ENCODE data around the gene ST8SIA5.

DNA sequence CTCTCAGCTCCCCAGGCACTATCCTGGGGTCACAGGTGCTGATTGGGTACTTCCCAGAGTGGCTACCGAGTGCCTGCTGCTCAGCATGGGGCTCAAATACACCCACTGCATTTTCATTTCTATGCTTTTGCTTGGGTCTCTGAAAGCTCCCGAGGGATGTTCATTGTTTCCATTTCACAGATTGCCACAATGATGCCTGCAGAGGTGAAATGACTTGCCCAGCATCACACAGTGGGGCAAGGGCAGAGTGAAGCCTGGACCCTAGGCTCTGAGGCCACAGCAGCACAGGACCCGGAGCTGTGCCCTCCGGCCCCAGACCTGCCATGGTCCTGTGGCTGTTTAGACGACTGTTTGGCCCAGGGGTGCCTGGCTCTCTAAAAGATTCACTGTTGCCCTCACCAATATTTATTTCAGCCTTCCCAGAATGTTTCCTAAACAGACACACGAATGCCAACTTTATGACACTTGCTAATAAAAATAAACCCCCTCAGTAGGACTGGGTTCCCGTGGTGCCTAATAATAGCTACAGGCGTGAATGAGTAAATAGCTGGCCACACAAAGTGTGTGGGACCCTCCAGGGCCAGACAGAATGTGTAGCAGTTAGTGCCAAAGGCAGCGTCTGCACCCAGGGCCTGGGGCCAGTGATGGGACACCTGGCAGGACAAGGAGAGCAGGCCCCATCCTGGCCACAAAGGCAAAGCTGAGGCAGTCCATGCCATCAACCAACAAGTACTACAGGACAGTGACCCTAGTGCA is 11.5 kb upstream of the ST8SIA5 start:
- TF ChIP-seq, protein P1, sequence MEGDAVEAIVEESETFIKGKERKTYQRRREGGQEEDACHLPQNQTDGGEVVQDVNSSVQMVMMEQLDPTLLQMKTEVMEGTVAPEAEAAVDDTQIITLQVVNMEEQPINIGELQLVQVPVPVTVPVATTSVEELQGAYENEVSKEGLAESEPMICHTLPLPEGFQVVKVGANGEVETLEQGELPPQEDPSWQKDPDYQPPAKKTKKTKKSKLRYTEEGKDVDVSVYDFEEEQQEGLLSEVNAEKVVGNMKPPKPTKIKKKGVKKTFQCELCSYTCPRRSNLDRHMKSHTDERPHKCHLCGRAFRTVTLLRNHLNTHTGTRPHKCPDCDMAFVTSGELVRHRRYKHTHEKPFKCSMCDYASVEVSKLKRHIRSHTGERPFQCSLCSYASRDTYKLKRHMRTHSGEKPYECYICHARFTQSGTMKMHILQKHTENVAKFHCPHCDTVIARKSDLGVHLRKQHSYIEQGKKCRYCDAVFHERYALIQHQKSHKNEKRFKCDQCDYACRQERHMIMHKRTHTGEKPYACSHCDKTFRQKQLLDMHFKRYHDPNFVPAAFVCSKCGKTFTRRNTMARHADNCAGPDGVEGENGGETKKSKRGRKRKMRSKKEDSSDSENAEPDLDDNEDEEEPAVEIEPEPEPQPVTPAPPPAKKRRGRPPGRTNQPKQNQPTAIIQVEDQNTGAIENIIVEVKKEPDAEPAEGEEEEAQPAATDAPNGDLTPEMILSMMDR (IDR thresholded peaks at IDR 0.05; ENCODE audit: low read length) = no peak
- TF ChIP-seq EZH2 (IDR thresholded peaks at IDR 0.05; ENCODE audit: borderline replicate concordance, low read length) = no peak

Data from OCI-LY1 (cell line).